GM18951 (cell line): ENCODE measurements around the gene AIF1L.
"Not testable (repeated sequence)": the region's sequence is repeated elsewhere in the genome, so short reads cannot be mapped to it uniquely, and the experiment has no call there.

Experiments
- POLR2A ChIP-seq: IDR thresholded peaks from 4 replicates; pipeline ENCODE4 v1.6.1; 2011; ENCODE audit warnings: mild to moderate bottlenecking; ENCODE audit not compliant: insufficient read length, insufficient read depth; ENCODE audit errors: extremely low read depth
- in situ Hi-C: fragments of 300-500 bp; cut with MboI; formaldehyde crosslinking; loops from one replicate; pipeline ENCODE4 v1.12.0; 2022; ENCODE audit warnings: low sequenced_read_pairs, mixed read lengths, inconsistent platforms; ENCODE audit not compliant: unreplicated experiment

Gene AIF1L

DNA sequence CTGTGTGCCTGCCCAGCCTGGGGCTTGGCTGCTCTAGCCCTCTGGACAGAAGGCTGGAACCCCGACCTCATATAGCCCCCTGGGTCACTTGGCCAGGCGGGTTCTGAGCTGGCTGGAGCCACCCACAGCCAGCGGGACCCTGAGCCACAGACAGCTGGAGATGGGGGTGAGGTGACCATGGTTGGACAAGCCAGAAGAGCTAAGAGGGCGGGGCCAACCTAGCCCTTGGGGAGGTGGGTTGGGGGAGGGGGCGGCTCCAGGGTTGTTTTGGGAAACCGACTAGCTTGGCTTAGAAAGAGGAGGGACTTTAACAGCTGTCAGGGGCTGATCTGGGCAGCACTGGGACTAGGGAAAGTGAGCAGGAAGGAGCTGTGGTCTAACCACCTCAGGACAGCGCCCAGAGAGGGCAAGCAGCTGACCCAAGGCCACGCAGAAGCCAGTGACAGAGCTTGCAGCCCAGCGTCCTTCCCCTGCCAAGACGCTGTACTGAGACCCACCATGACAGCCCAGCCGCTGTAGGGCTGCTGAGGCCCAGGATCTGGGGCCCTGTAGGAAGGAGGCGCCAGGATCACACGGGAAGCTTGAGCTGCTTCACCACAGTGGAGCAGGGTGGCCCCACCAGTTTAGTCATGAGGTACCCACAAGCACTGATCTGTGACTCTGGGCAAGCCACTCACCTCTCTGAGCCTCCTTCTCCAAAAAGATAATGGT is 2.2 kb downstream of the AIF1L start:
- in situ Hi-C loops, result no loop called here
- TF ChIP-seq POLR2A, result no peak

DNA sequence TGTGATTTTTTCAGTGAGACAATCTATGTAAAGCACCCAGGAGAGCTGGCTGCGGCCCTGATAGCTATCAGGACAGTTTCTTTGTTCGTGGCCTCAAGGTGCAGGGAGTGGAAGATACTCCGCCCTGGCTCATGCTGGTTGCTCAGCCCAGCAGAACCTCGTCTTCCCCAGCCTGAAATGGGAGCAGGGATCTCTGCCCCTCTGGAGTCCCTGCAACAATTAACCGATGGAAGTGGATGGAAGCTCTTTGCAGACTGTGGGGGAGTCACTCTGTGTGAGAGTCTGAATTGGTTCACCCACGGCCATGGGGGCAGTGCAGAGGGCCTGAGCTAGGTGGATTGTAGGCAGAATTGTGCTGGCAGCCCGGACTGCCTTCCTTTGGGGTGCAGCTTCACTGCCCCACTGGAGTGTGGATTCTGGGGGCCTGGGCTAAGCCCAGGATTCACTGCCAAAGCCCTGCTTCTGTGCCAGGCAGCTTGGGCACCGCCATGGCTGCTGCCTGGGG is 2.8 kb downstream of the AIF1L start:
- TF ChIP-seq POLR2A, result no peak
- in situ Hi-C loops, result no loop called here

DNA sequence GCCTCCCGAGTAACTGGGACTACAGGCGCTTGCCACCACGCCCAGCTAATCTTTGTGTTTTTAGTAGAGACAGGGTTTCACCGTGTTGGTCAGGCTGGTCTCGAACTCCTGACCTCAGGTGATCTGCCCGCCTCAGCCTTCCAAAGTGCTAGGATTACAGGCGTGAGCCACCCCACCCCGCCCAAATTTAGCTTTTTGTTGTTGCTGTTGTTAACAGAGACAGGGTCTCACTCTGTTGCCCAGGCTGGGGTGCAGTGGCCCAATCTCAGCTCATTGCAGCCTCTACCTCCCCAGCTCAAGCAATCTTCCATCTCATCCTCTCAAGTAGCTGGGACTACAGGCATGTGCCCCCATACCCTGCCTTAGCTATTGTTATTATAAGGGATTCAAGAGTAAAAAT is 3.5 kb downstream of the AIF1L start:
- in situ Hi-C loops, result not testable (repeated sequence)

DNA sequence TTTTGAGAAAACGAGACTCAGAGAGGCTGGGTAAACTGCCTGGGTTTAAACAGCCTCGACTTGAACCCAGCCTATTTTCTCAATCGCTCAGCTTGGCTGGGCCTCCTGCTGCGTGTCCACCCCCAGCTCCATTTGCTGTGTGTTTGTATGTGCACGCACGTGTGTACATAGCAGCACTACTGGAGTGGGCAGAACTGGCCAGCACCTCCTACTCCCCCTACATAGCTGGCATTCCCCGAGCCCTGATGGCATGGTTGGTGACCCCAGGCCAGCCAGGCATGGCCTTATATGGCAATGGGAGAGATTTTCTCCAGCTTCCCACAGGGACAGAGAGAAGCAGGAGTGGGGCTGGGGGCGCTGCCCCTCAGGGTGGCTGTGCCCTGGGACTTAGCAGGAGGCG is 4.1 kb downstream of the AIF1L start:
- in situ Hi-C loops, result no loop called here
- TF ChIP-seq POLR2A, result no peak

GRCh38 chr9:131101207-131101964 is 5.1 kb downstream of the AIF1L start:
- in situ Hi-C loops, result no loop called here

GRCh38 chr9:131103024-131103423 is 6.7 kb downstream of the AIF1L start:
- in situ Hi-C loops, result no loop called here
- TF ChIP-seq POLR2A, result no peak

More at GRCh38 chr9:131101207-131101964, 5.1 kb downstream of the AIF1L start:
- TF ChIP-seq POLR2A, result no peak

- TF ChIP-seq POLR2A, result no peak
These were observed 7.2 kb downstream of the AIF1L start for GRCh38 chr9:131103535-131103934.

DNA sequence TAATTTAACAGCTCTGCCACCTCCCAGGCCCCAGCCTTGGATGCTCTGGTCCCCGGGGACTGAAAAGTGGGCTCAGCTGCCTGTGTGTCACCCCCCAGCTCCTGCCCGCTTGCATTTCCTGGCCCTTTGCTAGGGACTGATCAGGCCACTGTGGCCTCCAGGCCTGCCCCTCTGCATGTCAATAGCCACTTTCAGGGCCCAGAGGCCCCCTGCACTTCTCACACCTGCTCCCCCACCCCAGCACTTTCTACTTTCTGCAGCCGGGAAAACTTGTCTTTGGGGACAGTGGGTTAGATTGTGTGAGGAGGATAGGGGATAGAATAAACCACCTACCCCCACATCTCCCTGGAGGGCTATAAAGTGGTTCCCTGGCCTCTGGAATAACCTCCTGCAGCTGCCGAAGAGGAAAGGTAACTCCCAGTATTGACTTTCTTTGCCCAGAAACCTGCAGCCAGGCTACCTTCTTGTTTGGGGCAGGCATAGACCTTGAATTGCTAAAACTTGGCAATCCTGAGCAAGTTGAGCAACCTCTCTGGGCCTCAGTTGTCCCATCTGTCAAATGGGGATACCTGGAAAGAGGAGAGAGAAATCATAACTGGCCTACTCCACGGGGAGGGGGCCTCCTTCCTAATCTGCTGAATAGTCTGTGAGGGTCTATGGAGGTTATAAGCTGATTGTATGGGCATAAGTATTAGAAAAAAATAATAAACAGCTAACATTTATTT is 7.8 kb downstream of the AIF1L start:
- in situ Hi-C loops, result no loop called here
- no peak for TF ChIP-seq POLR2A

More at GRCh38 chr9:131103535-131103934, 7.2 kb downstream of the AIF1L start:
- in situ Hi-C loops, result no loop called here

DNA sequence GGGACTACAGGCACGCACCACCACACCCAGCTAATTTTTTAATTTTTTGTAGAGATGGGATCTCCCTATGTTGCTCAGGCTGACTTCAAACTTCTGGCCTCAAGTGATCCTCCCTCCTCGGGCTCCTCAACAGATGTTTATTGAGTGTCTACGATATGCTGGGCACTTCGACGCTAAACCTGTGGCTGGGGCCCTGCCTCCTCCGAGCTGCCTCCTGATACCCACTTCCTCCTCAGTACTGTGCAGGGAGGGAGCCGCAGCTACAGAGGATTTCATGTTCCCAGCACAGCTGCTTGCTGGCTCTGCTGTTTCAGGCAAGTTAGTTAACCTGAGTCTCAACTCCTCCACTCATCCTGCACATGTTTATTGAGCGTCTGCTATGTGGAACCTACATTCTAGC is 9.6 kb downstream of the AIF1L start:
- TF ChIP-seq POLR2A, result no peak
- in situ Hi-C loops, result no loop called here

GRCh38 chr9:131107760-131108159 is 11.4 kb downstream of the AIF1L start:
- in situ Hi-C loops, result no loop called here
- TF ChIP-seq POLR2A, result no peak

DNA sequence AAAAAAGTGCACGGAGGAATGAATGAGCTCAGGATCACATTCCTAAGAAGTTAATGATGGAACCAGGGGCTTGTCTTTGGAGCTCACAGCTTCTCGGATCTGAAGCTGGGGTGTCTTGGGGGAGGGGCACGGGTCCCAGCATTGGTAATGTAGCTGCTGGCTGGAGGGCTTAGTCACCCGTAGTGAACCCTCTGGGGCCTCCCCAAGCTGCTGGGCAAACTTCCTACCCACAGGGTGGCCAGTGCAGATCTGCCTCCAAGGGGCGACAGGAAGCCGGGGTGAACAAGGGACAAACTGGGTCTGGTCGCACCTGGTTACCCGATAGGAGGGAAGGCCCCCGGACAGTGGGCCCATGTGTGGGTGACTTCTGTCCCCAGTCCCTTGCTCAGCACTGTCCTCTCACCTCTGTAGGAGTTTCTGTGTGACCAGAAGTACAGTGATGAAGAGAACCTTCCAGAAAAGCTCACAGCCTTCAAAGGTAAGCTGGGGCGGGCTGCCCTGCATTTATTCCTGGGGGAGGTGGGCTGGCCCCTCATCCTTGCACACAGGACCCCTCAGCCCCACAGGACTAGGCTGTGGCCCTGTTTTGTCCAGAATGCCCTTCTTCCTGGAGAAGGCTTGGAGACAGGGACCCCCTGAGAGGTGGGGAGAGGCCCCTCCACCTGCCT is 15.0 kb downstream of the AIF1L start:
- in situ Hi-C loops, result no loop called here
- TF ChIP-seq POLR2A, result no peak

- in situ Hi-C loops, result no loop called here
- no peak for TF ChIP-seq POLR2A
These were observed 15.6 kb downstream of the AIF1L start for GRCh38 chr9:131111854-131112311.
